Astrocyte (in vitro differentiated cells and primary cell): ENCODE data around the gene FOXF1. TPM values are rescaled to one million over a fixed set of nuclear protein-coding genes. Genes with fewer than 3 reads are reported as not detected.

Source experiments
- DNase-seq: peaks from one replicate; pipeline ENCODE4 v3.0.0-alpha.2; 2010; ENCODE audit warnings: low read depth
- FAIRE-seq: peaks from 2 replicates; lab custom pipeline; 2011; peaks lifted over from hg19 to GRCh38; lab: Jason Lieb, UNC
- H2AFZ ChIP-seq: 2 replicates; pipeline ENCODE4 v1.6.0; 2012; ENCODE audit warnings: low read depth, low read length, inconsistent platforms
- H3K27ac ChIP-seq: 2 replicates; pipeline ENCODE4 v1.5.1; 2011; ENCODE audit warnings: low read depth, low read length, inconsistent platforms
- H3K27me3 ChIP-seq: 2 replicates; pipeline ENCODE4 v1.6.0; 2011; ENCODE audit warnings: low read length, inconsistent platforms; ENCODE audit not compliant: insufficient read depth
- H3K36me3 ChIP-seq: 2 replicates; pipeline ENCODE4 v1.5.1; 2011; ENCODE audit warnings: low read length, inconsistent platforms; ENCODE audit not compliant: insufficient read depth
- H3K4me1 ChIP-seq: 2 replicates; pipeline ENCODE4 v1.5.1; 2011; ENCODE audit warnings: low read length, inconsistent platforms; ENCODE audit not compliant: insufficient read depth
- H3K4me2 ChIP-seq: 2 replicates; pipeline ENCODE4 v1.6.0; 2012; ENCODE audit warnings: low read length, inconsistent platforms
- H3K4me3 ChIP-seq: 2 replicates; pipeline ENCODE4 v1.5.1; 2011; ENCODE audit warnings: low read depth, mild to moderate bottlenecking, low read length, inconsistent platforms; ENCODE audit not compliant: insufficient read depth
- H3K79me2 ChIP-seq: 2 replicates; pipeline ENCODE4 v1.6.0; 2012; ENCODE audit warnings: mild to moderate bottlenecking, low read length, inconsistent platforms; ENCODE audit not compliant: insufficient read depth
- H3K9ac ChIP-seq: 2 replicates; pipeline ENCODE4 v1.6.0; 2012; ENCODE audit warnings: mild to moderate bottlenecking, low read length, inconsistent platforms
- H3K9me3 ChIP-seq: 2 replicates; pipeline ENCODE4 v1.5.1; 2012; ENCODE audit warnings: low read depth, mild to moderate bottlenecking, low read length, inconsistent platforms; ENCODE audit not compliant: insufficient read depth
- H4K20me1 ChIP-seq: 2 replicates; pipeline ENCODE4 v1.6.0; 2012; ENCODE audit warnings: low read length, inconsistent platforms; ENCODE audit not compliant: insufficient read depth
- H3K27ac Mint-ChIP-seq: one replicate; pipeline ENCODE4 v1.8.0; 2021; ENCODE audit warnings: mild to moderate bottlenecking, mixed read lengths; ENCODE audit not compliant: unreplicated experiment
- H3K27me3 Mint-ChIP-seq: one replicate; pipeline ENCODE4 v1.8.0; 2021; ENCODE audit warnings: low read depth, mixed read lengths; ENCODE audit not compliant: unreplicated experiment
- H3K36me3 Mint-ChIP-seq: one replicate; pipeline ENCODE4 v1.8.0; 2021; ENCODE audit warnings: low read depth, mixed read lengths; ENCODE audit not compliant: unreplicated experiment
- H3K4me1 Mint-ChIP-seq: one replicate; pipeline ENCODE4 v1.8.0; 2021; ENCODE audit warnings: low read depth, mixed read lengths; ENCODE audit not compliant: unreplicated experiment
- H3K4me3 Mint-ChIP-seq: one replicate; pipeline ENCODE4 v1.8.0; 2021; ENCODE audit warnings: mild to moderate bottlenecking, moderate library complexity, mixed read lengths; ENCODE audit not compliant: unreplicated experiment
- H3K9me3 Mint-ChIP-seq: one replicate; pipeline ENCODE4 v1.8.0; 2021; ENCODE audit warnings: mild to moderate bottlenecking, mixed read lengths; ENCODE audit not compliant: unreplicated experiment
- CTCF ChIP-seq: IDR thresholded peaks from 2 replicates; pipeline ENCODE4 v1.5.1; 2011; ENCODE audit warnings: low read depth, mild to moderate bottlenecking, inconsistent platforms, low read length, moderate library complexity; ENCODE audit not compliant: insufficient read depth
- EZH2 ChIP-seq: IDR thresholded peaks from 2 replicates; pipeline ENCODE4 v1.6.1; 2012; ENCODE audit warnings: mild to moderate bottlenecking, low read length, inconsistent platforms; ENCODE audit not compliant: insufficient read depth
- total RNA-seq: library from RNA; stranded (reverse); gene quantifications from 2 replicates; pipeline ENCODE4 v1.2.1, GENCODE V29; 2021

FOXF1 gene
- total RNA-seq, 1 donor from 2014 or later = 0.07 TPM

GRCh38 chr16:86545954-86546637 is 35.8 kb downstream of the FOXF1 start:
- H3K4me1 Mint-ChIP-seq = no peaks in the 10 kb centered on the region
- H3K4me3 ChIP-seq = no peak overlapping the region
- H4K20me1 ChIP-seq = peaks cover 17% of the 10 kb centered on the region
- H3K9me3 Mint-ChIP-seq = no peaks in the 10 kb centered on the region
- FAIRE-seq = no peak
- no peak overlapping the region for H3K9ac ChIP-seq
- H3K27ac ChIP-seq = no peak overlapping the region
- H2AFZ ChIP-seq = no peak overlapping the region
- no peaks in the 10 kb centered on the region for H3K4me1 ChIP-seq
- H3K79me2 ChIP-seq = peaks cover 2% of the 10 kb centered on the region
- no peaks in the 10 kb centered on the region for H3K27me3 Mint-ChIP-seq
- no peak for DNase-seq
- H3K4me2 ChIP-seq = no peak overlapping the region
- peaks cover 16% of the 10 kb centered on the region for H3K36me3 Mint-ChIP-seq
- H3K27ac Mint-ChIP-seq = no peak overlapping the region
- H3K9me3 ChIP-seq = no peaks in the 10 kb centered on the region
- no peaks in the 10 kb centered on the region for H3K27me3 ChIP-seq
- no peak overlapping the region for H3K4me3 Mint-ChIP-seq
- peaks cover 23% of the 10 kb centered on the region for H3K36me3 ChIP-seq
- TF ChIP-seq EZH2 (no peak), CTCF (no peak)

DNA sequence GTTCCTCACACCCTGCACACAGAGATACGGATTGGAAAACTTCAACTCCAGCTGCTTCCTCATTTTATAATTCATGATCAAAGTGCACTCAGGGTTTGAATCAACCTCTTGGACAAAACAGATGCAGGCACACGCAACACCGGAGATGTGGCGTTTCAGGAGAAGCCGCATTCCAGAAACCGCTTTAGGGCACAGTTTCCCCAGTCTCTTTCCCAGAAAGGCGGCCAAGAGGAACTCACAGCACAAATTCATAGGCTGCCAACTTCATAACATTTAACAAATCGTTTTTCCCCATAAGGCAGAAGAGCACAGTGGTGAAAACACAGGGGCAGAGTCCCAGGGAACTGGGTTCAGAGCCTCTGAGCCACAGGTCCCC is 36.3 kb downstream of the FOXF1 start:
- peaks cover 12% of the 10 kb centered on the region for H3K36me3 Mint-ChIP-seq
- Histone ChIP-seq H3K4me1 (no peaks in the 10 kb centered on the region), H3K79me2 (peaks cover 2% of the 10 kb centered on the region), H3K9ac (no peak overlapping the region), H3K4me3 (no peak overlapping the region), H2AFZ (no peak overlapping the region), H3K9me3 (no peaks in the 10 kb centered on the region), H3K4me2 (no peak overlapping the region), H3K36me3 (peaks cover 17% of the 10 kb centered on the region), H3K27me3 (no peaks in the 10 kb centered on the region), H3K27ac (no peak overlapping the region), H4K20me1 (peaks cover 17% of the 10 kb centered on the region)
- FAIRE-seq (no peak), DNase-seq (no peak)
- H3K27ac Mint-ChIP-seq = no peak overlapping the region
- no peaks in the 10 kb centered on the region for H3K9me3 Mint-ChIP-seq
- H3K4me1 Mint-ChIP-seq = no peaks in the 10 kb centered on the region
- TF ChIP-seq CTCF (no peak), EZH2 (no peak)
- H3K4me3 Mint-ChIP-seq = no peak overlapping the region
- no peaks in the 10 kb centered on the region for H3K27me3 Mint-ChIP-seq

DNA sequence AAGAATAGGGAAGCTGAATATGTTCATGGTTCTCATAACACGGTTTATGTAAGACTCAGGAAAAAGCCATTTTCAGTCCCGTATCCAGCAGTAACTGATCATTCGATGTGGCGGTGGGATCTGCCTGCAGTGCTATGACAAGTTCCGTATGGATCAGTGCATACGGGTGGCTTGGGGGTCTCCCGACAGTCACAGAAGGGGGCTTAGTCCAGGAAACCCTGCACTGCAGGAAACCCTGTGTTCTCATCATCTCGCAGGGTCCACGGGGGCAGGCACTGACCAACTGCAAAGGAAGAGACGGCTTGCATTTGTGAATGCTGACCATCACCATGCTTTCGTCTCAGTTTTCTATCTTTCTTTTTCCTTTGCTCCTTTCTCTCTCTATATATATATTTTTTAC is 37.0 kb downstream of the FOXF1 start:
- peaks cover 17% of the 10 kb centered on the region for H3K36me3 ChIP-seq
- FAIRE-seq (no peak), DNase-seq (no peak)
- H3K4me2 ChIP-seq = no peak overlapping the region
- no peak overlapping the region for H3K9ac ChIP-seq
- TF ChIP-seq EZH2 (no peak), CTCF (no peak)
- no peaks in the 10 kb centered on the region for H3K4me1 ChIP-seq
- H3K9me3 ChIP-seq = no peaks in the 10 kb centered on the region
- H3K27ac ChIP-seq = no peak overlapping the region
- no peak overlapping the region for H3K4me3 ChIP-seq
- Mint-ChIP-seq H3K9me3 (no peaks in the 10 kb centered on the region), H3K27ac (no peak overlapping the region), H3K27me3 (no peaks in the 10 kb centered on the region), H3K36me3 (peaks cover 12% of the 10 kb centered on the region), H3K4me1 (no peaks in the 10 kb centered on the region), H3K4me3 (no peak overlapping the region)
- H4K20me1 ChIP-seq = peaks cover 17% of the 10 kb centered on the region
- peaks cover 2% of the 10 kb centered on the region for H3K79me2 ChIP-seq
- H2AFZ ChIP-seq = no peak overlapping the region
- H3K27me3 ChIP-seq = no peaks in the 10 kb centered on the region
